ENCODE data around the gene TMCC3.

TMCC3 gene

GRCh38 chr12:94644141-94644979 lies 6.0 kb downstream of the TMCC3 start:
- TF ChIP-seq FOXP2 (optimal IDR thresholded peaks at IDR 0.05; ENCODE audit: borderline replicate concordance, extremely low read depth, extremely low read length, insufficient read depth) = no peak
- no peak for TF ChIP-seq TAF1 (IDR thresholded peaks at IDR 0.05; ENCODE audit: borderline replicate concordance, insufficient read depth, low read length)
- no peak for TF ChIP-seq POLR2AphosphoS5 (IDR thresholded peaks at IDR 0.05; ENCODE audit: low read depth, low read length)
- no peak for TF ChIP-seq REST (IDR thresholded peaks at IDR 0.05; ENCODE audit: insufficient read depth in 1 of 2, low read depth in 2 of 2, low read length in 2 of 2)
- no peak for TF ChIP-seq SIN3A (IDR thresholded peaks at IDR 0.05; ENCODE audit: borderline replicate concordance, insufficient read depth, low read length)

GRCh38 chr12:94643606-94644005 lies 6.8 kb downstream of the TMCC3 start:
- TF ChIP-seq TAF1 (IDR thresholded peaks at IDR 0.05; ENCODE audit: borderline replicate concordance, insufficient read depth, low read length) = no peak
- TF ChIP-seq REST (IDR thresholded peaks at IDR 0.05; ENCODE audit: insufficient read depth in 1 of 2, low read depth in 2 of 2, low read length in 2 of 2) = no peak
- no peak for TF ChIP-seq SIN3A (IDR thresholded peaks at IDR 0.05; ENCODE audit: borderline replicate concordance, insufficient read depth, low read length)
- TF ChIP-seq FOXP2 (optimal IDR thresholded peaks at IDR 0.05; ENCODE audit: borderline replicate concordance, extremely low read depth, extremely low read length, insufficient read depth) = no peak
- no peak for TF ChIP-seq POLR2AphosphoS5 (IDR thresholded peaks at IDR 0.05; ENCODE audit: low read depth, low read length)

GRCh38 chr12:94641283-94641682 lies 9.1 kb downstream of the TMCC3 start:
- TF ChIP-seq TAF1 (IDR thresholded peaks at IDR 0.05; ENCODE audit: borderline replicate concordance, insufficient read depth, low read length) (no peak), REST (IDR thresholded peaks at IDR 0.05; ENCODE audit: insufficient read depth in 1 of 2, low read depth in 2 of 2, low read length in 2 of 2) (no peak), FOXP2 (optimal IDR thresholded peaks at IDR 0.05; ENCODE audit: borderline replicate concordance, extremely low read depth, extremely low read length, insufficient read depth) (no peak), POLR2AphosphoS5 (IDR thresholded peaks at IDR 0.05; ENCODE audit: low read depth, low read length) (no peak), SIN3A (IDR thresholded peaks at IDR 0.05; ENCODE audit: borderline replicate concordance, insufficient read depth, low read length) (no peak)

- no peak for TF ChIP-seq POLR2AphosphoS5 (IDR thresholded peaks at IDR 0.05; ENCODE audit: low read depth, low read length)
- no peak for TF ChIP-seq TAF1 (IDR thresholded peaks at IDR 0.05; ENCODE audit: borderline replicate concordance, insufficient read depth, low read length)
- no peak for TF ChIP-seq REST (IDR thresholded peaks at IDR 0.05; ENCODE audit: insufficient read depth in 1 of 2, low read depth in 2 of 2, low read length in 2 of 2)
- no peak for TF ChIP-seq FOXP2 (optimal IDR thresholded peaks at IDR 0.05; ENCODE audit: borderline replicate concordance, extremely low read depth, extremely low read length, insufficient read depth)
- no peak for TF ChIP-seq SIN3A (IDR thresholded peaks at IDR 0.05; ENCODE audit: borderline replicate concordance, insufficient read depth, low read length)
Observed at GRCh38 chr12:94640134-94640928, 10.0 kb downstream of the TMCC3 start.

Measured in PFSK-1 (cell line).